Right cardiac atrium (tissue), 5 donors: ENCODE results near the gene AGAP2. TPM values are rescaled to one million over a fixed set of nuclear protein-coding genes. Genes with fewer than 3 reads are reported as not detected.
"Not testable (repeated sequence)": the region's sequence is repeated elsewhere in the genome, so short reads cannot be mapped to it uniquely, and the experiment has no call there.

ENCODE experiments used
- ATAC-seq, 2 donors: fragments of 200-7000 bp; cut with Tn5 transposase; one replicate each; pipeline versions ENCODE4 v1.8.0 to v1.9.1; 2020; ENCODE audit warnings: moderate library complexity in 2 of 2, mild to moderate bottlenecking in 1 of 2
- DNase-seq, 3 donors: peaks; one replicate each; pipeline ENCODE4 v3.0.0-alpha.2; 2020
- H3K27ac ChIP-seq: one replicate; pipeline ENCODE4 v1.5.1; 2013; ENCODE audit warnings: mild to moderate bottlenecking, low read length, control low read depth, moderate library complexity
- H3K27me3 ChIP-seq: one replicate; pipeline ENCODE4 v1.6.1; 2013; ENCODE audit not compliant: control insufficient read depth, insufficient read depth
- H3K4me1 ChIP-seq: one replicate; pipeline ENCODE4 v1.6.1; 2013; ENCODE audit warnings: low read length; ENCODE audit not compliant: control insufficient read depth, insufficient read depth
- H3K4me3 ChIP-seq: one replicate; pipeline ENCODE4 v1.5.1; 2013; ENCODE audit warnings: low read length, control low read depth
- H3K9me3 ChIP-seq: one replicate; pipeline ENCODE4 v1.6.1; 2013; ENCODE audit warnings: low read length; ENCODE audit not compliant: control insufficient read depth
- WGBS: extraction: QIAGEN DNeasy Blood & Tissue Kit; methylation state at CpG from one replicate; pipeline ENCODE4 v1.1.7; 2013; 5-methylcytosine and 5-hydroxymethylcytosine counted together
- intact Hi-C, 4 donors: fragments of 100-400 bp; cut with DNase I; formaldehyde crosslinking; loops; one replicate each; pipeline versions ENCODE4 v1.11.0 to v1.14.0; 2022 to 2023
- polyA plus RNA-seq: library from polyadenylated mRNA; stranded (reverse); fragments of 200-250 nt; gene quantifications from one replicate; pipeline ENCODE4 v1.2.3, GENCODE V29; 2013
- total RNA-seq, 4 donors: library from RNA; stranded (reverse); fragmentation: NEBNext Ultra II Directional; extraction: Animal tissue kit (Norgen Biotek cat#: 25700); gene quantifications; one replicate each; pipeline ENCODE4 v1.2.1, GENCODE V29; 2021
- donor health status: healthy with polysubstance abuse.
- donor health status: DM: no; HTN: yes; CAD: no.
- donor health status: DM: no; HTN: no; CAD: no.
- donor health status: DM: no; HTN: yes; CAD: no; lungs with severe emphysema.
- donor health status: DM: yes; HTN: yes; CAD: no.

AGAP2 gene
- total and polyA plus RNA-seq, 5 donors, result 0.53 to 1.7 (median 0.74) TPM

DNA sequence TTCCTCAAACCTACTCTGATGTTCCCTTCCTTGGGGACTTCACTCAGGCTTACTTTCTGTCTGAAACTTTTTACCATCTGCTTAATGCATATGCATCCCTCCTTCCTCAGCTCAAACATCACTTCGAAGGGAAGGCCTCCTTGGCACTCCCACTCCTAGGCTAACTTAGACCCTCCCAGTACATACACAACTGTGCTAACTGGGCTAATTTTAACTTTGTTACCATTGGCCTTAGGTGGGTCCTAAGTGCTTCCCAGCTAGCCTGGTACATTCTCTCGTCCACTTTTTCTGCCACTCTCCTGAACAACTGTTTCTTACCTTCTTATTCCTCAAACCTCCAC lies 37.7 kb upstream of the AGAP2 start:
- H3K9me3 ChIP-seq, result no peaks in the 10 kb centered on the region
- H3K4me3 ChIP-seq, result no peak overlapping the region
- ATAC-seq, result no peak
- no peaks in the 10 kb centered on the region for H3K27me3 ChIP-seq
- DNase-seq, result no peak
- intact Hi-C loops, result no loop called here
- peaks cover 2% of the 10 kb centered on the region for H3K4me1 ChIP-seq
- no peak overlapping the region for H3K27ac ChIP-seq
- 83% methylated on average over 2 of the region's 2 CpGs for WGBS

DNA sequence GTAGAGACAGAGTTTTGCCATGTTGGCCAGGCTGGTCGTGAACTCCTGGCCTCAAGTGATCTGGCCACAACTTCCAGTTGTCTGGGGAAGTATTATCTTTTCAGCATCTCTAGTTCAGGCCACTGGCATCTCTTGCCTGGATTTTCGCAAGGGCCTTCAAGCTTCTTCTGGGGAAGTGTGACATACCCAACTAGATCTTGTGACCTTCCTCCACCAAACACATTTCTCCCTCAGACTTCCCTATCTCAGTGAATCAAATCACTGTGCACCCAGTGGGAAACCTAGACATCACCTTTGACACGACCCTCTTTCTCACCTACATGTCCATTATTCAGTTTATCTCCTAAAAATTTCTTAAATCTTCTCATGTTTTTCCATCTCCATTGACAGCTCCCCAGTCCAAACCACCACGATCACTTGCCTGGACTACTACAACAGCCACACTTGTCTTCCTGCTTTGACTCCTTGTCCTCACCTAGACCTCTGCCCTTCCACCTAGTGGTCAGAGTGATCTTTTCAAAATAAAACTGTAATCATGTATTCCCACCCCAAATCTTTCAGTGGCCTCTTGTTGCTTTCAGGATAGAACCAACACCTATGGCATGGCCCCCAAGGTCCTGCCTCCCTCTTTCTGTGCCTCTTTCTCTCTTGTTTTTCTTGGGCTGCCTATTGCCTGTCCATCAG lies 37.2 kb upstream of the AGAP2 start:
- Histone ChIP-seq H3K4me1 (peaks cover 3% of the 10 kb centered on the region), H3K4me3 (no peak overlapping the region), H3K9me3 (no peaks in the 10 kb centered on the region), H3K27ac (no peak overlapping the region), H3K27me3 (no peaks in the 10 kb centered on the region)
- DNase-seq, result no peak
- intact Hi-C loops, result no loop called here
- WGBS, result 78% methylated on average over 4 of the region's 4 CpGs
- ATAC-seq, result no peak

- 91% methylated on average over 3 of the region's 3 CpGs for WGBS
- H3K4me1 ChIP-seq, result peaks cover 3% of the 10 kb centered on the region
- DNase-seq (no peak), ATAC-seq (no peak)
- no peak overlapping the region for H3K4me3 ChIP-seq
- no peaks in the 10 kb centered on the region for H3K9me3 ChIP-seq
- no peak overlapping the region for H3K27ac ChIP-seq
- intact Hi-C loops, result no loop called here
- H3K27me3 ChIP-seq, result no peaks in the 10 kb centered on the region
Observed at GRCh38 chr12:57775044-57775443, 36.5 kb upstream of the AGAP2 start.

GRCh38 chr12:57774634-57775033 lies 36.1 kb upstream of the AGAP2 start:
- intact Hi-C loops, H3K4me3 ChIP-seq, ATAC-seq, H3K4me1 ChIP-seq, DNase-seq, H3K27me3 ChIP-seq, H3K27ac ChIP-seq, H3K9me3 ChIP-seq: not testable (repeated sequence)
- WGBS, result 93% methylated on average over 11 of the region's 11 CpGs

- DNase-seq, result peak; percentile 74 to 88 (median 87)
- H3K9me3 ChIP-seq, result no peaks in the 10 kb centered on the region
- H3K27me3 ChIP-seq, result no peaks in the 10 kb centered on the region
- ATAC-seq, result peak; percentile 75 to 81
- peak within 1 kb of the TSS; percentile 73 for H3K27ac ChIP-seq
- H3K4me1 ChIP-seq, result peaks cover 3% of the 10 kb centered on the region
- intact Hi-C loops, result no loop called here
- peak within 1 kb of the TSS; percentile 49 for H3K4me3 ChIP-seq
- WGBS, result 2% methylated on average over 67 of the region's 67 CpGs
Observed at GRCh38 chr12:57772429-57773322, 34.1 kb upstream of the AGAP2 start, which contains the start of gene EEF1AKMT3. Gene EEF1AKMT3 (plus strand): TSS chr12:57772614. CDS start chr12:57772725, 111 bp downstream.

GRCh38 chr12:57771873-57772428 lies 33.4 kb upstream of the AGAP2 start, which contains the start of gene METTL1:
Gene METTL1 (minus strand): TSS chr12:57772105. CDS start chr12:57772083, 22 bp downstream.
- H3K27ac ChIP-seq, result peak within 1 kb of the TSS; percentile 73
- no peaks in the 10 kb centered on the region for H3K27me3 ChIP-seq
- no peaks in the 10 kb centered on the region for H3K9me3 ChIP-seq
- under 1% methylated on average over 28 of the region's 28 CpGs for WGBS
- peak within 1 kb of the TSS; percentile 49 for H3K4me3 ChIP-seq
- DNase-seq, result peak; percentile 95 to 98 (median 97)
- ATAC-seq, result peak; percentile 96 to 97
- intact Hi-C loops, result no loop called here
- peaks cover 3% of the 10 kb centered on the region for H3K4me1 ChIP-seq

- H3K9me3 ChIP-seq, result no peaks in the 10 kb centered on the region
- H3K4me3 ChIP-seq, result peak overlapping the region; percentile 49
- WGBS, result 2% methylated on average over 16 of the region's 16 CpGs
- ATAC-seq (peak; percentile 83 to 89), DNase-seq (peak; percentile 94 to 96 (median 95))
- H3K4me1 ChIP-seq, result peaks cover 3% of the 10 kb centered on the region
- intact Hi-C loops, result no loop called here
- no peaks in the 10 kb centered on the region for H3K27me3 ChIP-seq
- peak overlapping the region; percentile 34 for H3K27ac ChIP-seq
Observed at GRCh38 chr12:57771236-57771872, 32.8 kb upstream of the AGAP2 start.

DNA sequence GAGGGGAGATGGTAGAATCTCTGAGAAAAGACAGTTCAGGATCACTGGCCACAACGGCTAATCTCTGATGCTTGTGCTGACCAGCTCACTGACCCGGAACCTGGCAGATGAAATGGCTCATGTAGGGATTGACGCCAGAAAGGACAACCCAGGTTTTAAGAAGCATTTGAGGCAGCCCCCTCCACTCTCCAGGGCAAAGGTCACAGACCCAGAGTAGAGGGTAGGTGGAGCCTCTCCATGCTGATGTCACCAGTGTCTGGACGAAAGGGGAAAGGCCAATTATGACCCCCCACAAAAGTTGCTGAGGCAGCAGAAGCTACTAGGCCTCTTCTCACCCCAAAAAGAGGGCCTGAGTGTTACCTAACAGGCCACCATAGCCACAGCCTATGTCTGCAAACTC lies 32.2 kb upstream of the AGAP2 start:
- H3K27ac ChIP-seq, result no peak overlapping the region
- H3K4me3 ChIP-seq, result no peak overlapping the region
- peaks cover 3% of the 10 kb centered on the region for H3K4me1 ChIP-seq
- ATAC-seq (no peak), DNase-seq (no peak)
- intact Hi-C loops, result no loop called here
- no peaks in the 10 kb centered on the region for H3K27me3 ChIP-seq
- no peaks in the 10 kb centered on the region for H3K9me3 ChIP-seq
- 90% methylated on average over 4 of the region's 4 CpGs for WGBS

- ATAC-seq, result no peak
Observed at GRCh38 chr12:57769594-57769993, 31.1 kb upstream of the AGAP2 start.

GRCh38 chr12:57767876-57768275 lies 29.3 kb upstream of the AGAP2 start:
- Histone ChIP-seq H3K4me3 (no peak overlapping the region), H3K27me3 (no peaks in the 10 kb centered on the region), H3K4me1 (peaks cover 7% of the 10 kb centered on the region), H3K9me3 (no peaks in the 10 kb centered on the region), H3K27ac (no peak overlapping the region)
- ATAC-seq (no peak), DNase-seq (no peak)
- WGBS, result 95% methylated on average over 3 of the region's 3 CpGs
- intact Hi-C loops, result no loop called here

More at GRCh38 chr12:57769594-57769993, 31.1 kb upstream of the AGAP2 start:
- Histone ChIP-seq H3K4me3 (no peak overlapping the region), H3K4me1 (peaks cover 7% of the 10 kb centered on the region), H3K9me3 (no peaks in the 10 kb centered on the region), H3K27me3 (no peaks in the 10 kb centered on the region), H3K27ac (no peak overlapping the region)
- WGBS, result 97% methylated on average over 11 of the region's 11 CpGs
- intact Hi-C loops, result no loop called here
- DNase-seq, result no peak
